Measurements from ENCODE around the gene PITPNM3. TPM values are rescaled to one million over a fixed set of nuclear protein-coding genes. Genes with fewer than 3 reads are reported as not detected.

Gene PITPNM3
- total and polyA plus RNA-seq, 2 of the 8 experiments (the other 6 are each of a cell fraction or from before 2014, with no cell fraction given) = 1.7 to 3.1 TPM

DNA sequence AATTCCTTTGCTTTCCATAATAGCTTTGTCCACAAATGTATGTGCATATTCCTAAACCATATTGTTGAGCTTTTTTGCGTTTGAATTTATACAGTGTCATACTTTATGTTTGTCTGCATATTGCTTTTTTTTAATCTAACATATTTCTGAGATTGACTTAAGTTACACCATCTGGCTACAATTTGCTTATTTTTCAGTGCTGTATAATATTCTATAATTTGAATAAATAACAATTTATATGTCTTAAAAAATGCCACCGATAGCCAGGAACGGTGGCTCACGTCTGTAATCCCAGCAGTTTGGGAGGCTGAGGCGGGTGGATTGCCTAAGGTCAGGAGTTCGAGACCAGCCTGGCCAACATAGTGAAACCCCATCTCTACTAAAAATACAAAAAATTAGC, 113.6 kb downstream of the PITPNM3 start:
- Histone ChIP-seq H3K9ac (replicated peaks in 1 of 4; ENCODE audit: extremely low read depth in 1 of 4, low read depth in 3 of 4, low read length in 3 of 4) (no peak overlapping the region), H2BK5ac (ENCODE audit: low read depth, low read length) (no peak overlapping the region), H2AK5ac (ENCODE audit: low read depth, low read length) (no peak overlapping the region), H3K14ac (ENCODE audit: insufficient read length) (no peak overlapping the region), H2AFZ (ENCODE audit: low read length) (no peak overlapping the region), H3K79me1 (ENCODE audit: low read depth, low read length) (peaks cover 8% of the 10 kb centered on the region), H4K5ac (ENCODE audit: insufficient read length, low read depth, low read length) (no peak overlapping the region), H3K79me2 (ENCODE audit: control insufficient read depth in 1 of 2, insufficient read depth in 2 of 2, low read length in 2 of 2) (peaks cover 3 to 21% of the 10 kb centered on the region in 2 experiments; a peak in 3 of 4 replicates), H3K9me3 (ENCODE audit: insufficient read depth in 2 of 2, low read depth in 1 of 2, low read length in 1 of 2) (no peaks in the 10 kb centered on the region), H2BK15ac (ENCODE audit: low read length) (no peak overlapping the region), H3K4me3 (ENCODE audit: extremely low read depth in 1 of 4, insufficient read depth in 2 of 4, low read depth in 3 of 4, low read length in 4 of 4) (no peak overlapping the region), H4K91ac (replicated peaks; ENCODE audit: insufficient read length, low read length) (no peak overlapping the region), H3K27ac (ENCODE audit: low read depth, low read length) (no peak overlapping the region), H3K4ac (replicated peaks; ENCODE audit: insufficient read length, low read depth, low read length) (no peak overlapping the region), H3K23me2 (ENCODE audit: low read depth, low read length) (peaks cover 8% of the 10 kb centered on the region; the same call in 1 of the 2 replicates), H3K23ac (ENCODE audit: insufficient read length) (no peak overlapping the region), H4K8ac (ENCODE audit: extremely low read depth, insufficient read depth, low read length) (no peak overlapping the region), H4K20me1 (replicated peaks in 1 of 2; ENCODE audit: control insufficient read depth in 1 of 2, insufficient read depth in 2 of 2, low read length in 2 of 2) (peaks cover 0 to 7% of the 10 kb centered on the region in 2 experiments), H3K18ac (ENCODE audit: extremely low read depth, low read length) (no peak overlapping the region), H2BK20ac (ENCODE audit: low read length) (no peak overlapping the region), H3K4me2 (ENCODE audit: insufficient read depth in 1 of 2, low read depth in 2 of 2, low read length in 2 of 2) (peak overlapping the region in 1 of 2 experiments; percentile 93; a peak in 1 of 4 replicates), H3K56ac (replicated peaks; ENCODE audit: insufficient read length, low read depth, low read length) (no peak overlapping the region), H3K36me3 (ENCODE audit: control insufficient read depth in 2 of 4, insufficient read depth in 4 of 4, low read length in 3 of 4) (peaks cover 9 to 23% (median 19%) of the 10 kb centered on the region in 4 experiments), H2BK120ac (replicated peaks; ENCODE audit: low read depth, low read length) (no peak overlapping the region), H2BK12ac (ENCODE audit: low read depth, low read length) (no peak overlapping the region), H3K27me3 (replicated peaks in 1 of 4; ENCODE audit: control insufficient read depth in 3 of 4, extremely low read depth in 1 of 4, insufficient read depth in 3 of 4, low read length in 3 of 4) (no peaks in the 10 kb centered on the region), H3K4me1 (replicated peaks in 1 of 4; ENCODE audit: control insufficient read depth in 3 of 4, insufficient read depth in 4 of 4, low read length in 3 of 4) (peaks cover 6 to 20% (median 10%) of the 10 kb centered on the region in 4 experiments)
- WGBS, 2 experiments (ENCODE audit: extremely low coverage in 1 of 2, insufficient coverage in 1 of 2, insufficient read length in 1 of 2, insufficient replicate concordance in 2 of 2, low coverage in 1 of 2, low lambda C conversion rate in 2 of 2, missing lambda C conversion rate in 1 of 2) = 67% methylated on average over 6 of the region's 6 CpGs; no CpG with 5 or more reads in 1 of the 2 experiments
- POLR2A ChIA-PET (ENCODE audit: partially characterized antibody) = interaction anchor here (0.7 to 6.0 kb wide), 4 partner anchors 11 to 48 kb away, joined by 3 to 58 read pairs (median 18); no protein-coding TSS in a partner anchor
- DNase-seq (ENCODE audit: low read depth in 1 of 2, low spot score in 2 of 2) (no peak), FAIRE-seq (no peak)
- CTCF ChIA-PET (ENCODE audit: partially characterized antibody) = no interaction called here
- no peak for TF ChIP-seq KDM5A (IDR thresholded peaks at IDR 0.05; ENCODE audit: low read length)
- no peak for TF ChIP-seq TEAD4 (IDR thresholded peaks at IDR 0.05; ENCODE audit: low read depth, low read length)
- no peak for TF ChIP-seq RFX5 (IDR thresholded peaks at IDR 0.05; ENCODE audit: borderline replicate concordance, low read depth, low read length)
- no peak for TF ChIP-seq ZNF274 (IDR thresholded peaks at IDR 0.05; ENCODE audit: borderline replicate concordance, extremely low read depth, low read length)
- TF ChIP-seq JUN (IDR thresholded peaks at IDR 0.05; ENCODE audit: low read depth, low read length) = no peak
- TF ChIP-seq KDM4A (IDR thresholded peaks at IDR 0.05; ENCODE audit: low read depth, low read length, severe bottlenecking) = no peak
- TF ChIP-seq, protein P1, sequence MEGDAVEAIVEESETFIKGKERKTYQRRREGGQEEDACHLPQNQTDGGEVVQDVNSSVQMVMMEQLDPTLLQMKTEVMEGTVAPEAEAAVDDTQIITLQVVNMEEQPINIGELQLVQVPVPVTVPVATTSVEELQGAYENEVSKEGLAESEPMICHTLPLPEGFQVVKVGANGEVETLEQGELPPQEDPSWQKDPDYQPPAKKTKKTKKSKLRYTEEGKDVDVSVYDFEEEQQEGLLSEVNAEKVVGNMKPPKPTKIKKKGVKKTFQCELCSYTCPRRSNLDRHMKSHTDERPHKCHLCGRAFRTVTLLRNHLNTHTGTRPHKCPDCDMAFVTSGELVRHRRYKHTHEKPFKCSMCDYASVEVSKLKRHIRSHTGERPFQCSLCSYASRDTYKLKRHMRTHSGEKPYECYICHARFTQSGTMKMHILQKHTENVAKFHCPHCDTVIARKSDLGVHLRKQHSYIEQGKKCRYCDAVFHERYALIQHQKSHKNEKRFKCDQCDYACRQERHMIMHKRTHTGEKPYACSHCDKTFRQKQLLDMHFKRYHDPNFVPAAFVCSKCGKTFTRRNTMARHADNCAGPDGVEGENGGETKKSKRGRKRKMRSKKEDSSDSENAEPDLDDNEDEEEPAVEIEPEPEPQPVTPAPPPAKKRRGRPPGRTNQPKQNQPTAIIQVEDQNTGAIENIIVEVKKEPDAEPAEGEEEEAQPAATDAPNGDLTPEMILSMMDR (IDR thresholded peaks at IDR 0.05; ENCODE audit: control extremely low read depth in 1 of 3, insufficient read depth in 1 of 3, low read depth in 1 of 3, low read length in 3 of 3) = no peak
- no peak for TF ChIP-seq TBP (IDR thresholded peaks at IDR 0.05; ENCODE audit: low read depth, low read length)
- no peak for TF ChIP-seq HDAC2 (IDR thresholded peaks at IDR 0.05; ENCODE audit: borderline replicate concordance in 1 of 2, low read depth in 2 of 2, low read length in 2 of 2)
